GM23338 (cell line): ENCODE measurements around the gene ACVR2A. TPM values are rescaled to one million over a fixed set of nuclear protein-coding genes. Genes with fewer than 3 reads are reported as not detected.

Experiments used
- ATAC-seq: fragments of 200-7000 bp; cut with Tn5 transposase; 3 replicates; pipeline ENCODE4 v1.9.1; 2020
- DNase-seq: peaks from one replicate; pipeline ENCODE4 v3.0.0-alpha.2; 2015; ENCODE audit warnings: low spot score
- H2AFZ ChIP-seq: fragments of 200-600 bp; sonication (generic); 2 replicates; pipeline ENCODE4 v1.8.0; 2016; ENCODE audit warnings: antibody characterized with exemption, mild to moderate bottlenecking, moderate library complexity
- H3F3A ChIP-seq: fragments of 200-600 bp; sonication (generic); replicated peaks from 2 replicates; pipeline ENCODE4 v1.8.0; 2017; ENCODE audit warnings: antibody characterized with exemption, mixed run types, low read depth
- H3K27ac ChIP-seq: fragments of 200-600 bp; sonication (generic); 2 replicates; pipeline ENCODE4 v1.6.1; 2016; ENCODE audit warnings: low read depth
- H3K27me3 ChIP-seq: fragments of 200-600 bp; sonication (generic); 2 replicates; pipeline ENCODE4 v1.8.0; 2016; ENCODE audit warnings: mild to moderate bottlenecking, mixed run types, moderate library complexity; ENCODE audit not compliant: insufficient read depth
- H3K36me3 ChIP-seq: fragments of 200-600 bp; sonication (generic); 2 replicates; pipeline ENCODE4 v1.8.0; 2016; ENCODE audit warnings: mild to moderate bottlenecking; ENCODE audit not compliant: insufficient read depth
- H3K4me1 ChIP-seq: fragments of 200-600 bp; sonication (generic); 2 replicates; pipeline ENCODE4 v1.8.0; 2016; ENCODE audit warnings: mild to moderate bottlenecking, moderate library complexity; ENCODE audit not compliant: insufficient read depth
- H3K4me2 ChIP-seq: fragments of 200-600 bp; sonication (generic); 2 replicates; pipeline ENCODE4 v1.7.1; 2017; ENCODE audit warnings: mixed run types
- H3K4me3 ChIP-seq: fragments of 200-600 bp; sonication (generic); 2 replicates; pipeline ENCODE4 v1.6.1; 2016; ENCODE audit warnings: mixed run types
- H3K79me2 ChIP-seq: fragments of 200-600 bp; sonication (generic); replicated peaks from 2 replicates; pipeline ENCODE4 v1.8.0; 2017; ENCODE audit warnings: mild to moderate bottlenecking; ENCODE audit not compliant: insufficient read depth
- H3K9me2 ChIP-seq: fragments of 200-600 bp; sonication (generic); 2 replicates; pipeline ENCODE4 v1.8.0; 2017; ENCODE audit not compliant: insufficient read depth
- H4K20me1 ChIP-seq: fragments of 200-600 bp; sonication (generic); replicated peaks from 2 replicates; pipeline ENCODE4 v1.8.0; 2017; ENCODE audit warnings: mild to moderate bottlenecking; ENCODE audit not compliant: insufficient read depth
- H3K27ac Mint-ChIP-seq: 2 replicates; pipeline ENCODE4 v1.8.0; 2020; ENCODE audit warnings: inconsistent platforms, mild to moderate bottlenecking, moderate library complexity, mixed read lengths
- H3K27me3 Mint-ChIP-seq: 3 replicates; pipeline ENCODE4 v1.8.0; 2022; ENCODE audit warnings: low read depth, mild to moderate bottlenecking, moderate library complexity, mixed read lengths, inconsistent platforms; ENCODE audit not compliant: insufficient read depth, poor library complexity
- H3K36me3 Mint-ChIP-seq: 3 replicates; pipeline ENCODE4 v1.8.0; 2021; ENCODE audit warnings: low read depth, mild to moderate bottlenecking, inconsistent platforms, moderate library complexity, mixed read lengths
- H3K4me1 Mint-ChIP-seq: 3 replicates; pipeline ENCODE4 v1.8.0; 2020; ENCODE audit warnings: mild to moderate bottlenecking, inconsistent platforms, mixed read lengths
- H3K4me3 Mint-ChIP-seq: 3 replicates; pipeline ENCODE4 v1.8.0; 2021; ENCODE audit warnings: moderate library complexity, mild to moderate bottlenecking, inconsistent platforms, mixed read lengths
- H3K9me3 Mint-ChIP-seq: 3 replicates; pipeline ENCODE4 v1.8.0; 2020; ENCODE audit warnings: moderate library complexity, mild to moderate bottlenecking, inconsistent platforms, mixed read lengths
- CREB1 ChIP-seq: fragments of 250-450 bp; sonication (Bioruptor Pico); IDR thresholded peaks from 2 replicates; pipeline ENCODE4 v1.5.0; 2020; ENCODE audit warnings: low read depth, mild to moderate bottlenecking, moderate library complexity
- CTCF ChIP-seq, 2 experiments: fragments of 200-600 bp in 1 of 2; sonication (generic) in 1 of 2; conservative IDR thresholded peaks; 2 replicates each; pipeline versions ENCODE4 v1.5.1 to v1.6.1; 2016 to 2017; ENCODE audit warnings: antibody characterized with exemption in 2 of 2, low read depth in 2 of 2, mild to moderate bottlenecking in 2 of 2, moderate library complexity in 1 of 2
- ETS1 ChIP-seq: IDR thresholded peaks from 2 replicates; pipeline ENCODE4 v1.6.1; 2016; ENCODE audit warnings: antibody characterized with exemption
- EZH2 ChIP-seq: fragments of 200-600 bp; sonication (generic); IDR thresholded peaks from one replicate; pipeline ENCODE4 v1.8.0; 2017; ENCODE audit warnings: antibody characterized with exemption, mild to moderate bottlenecking, low read depth; ENCODE audit not compliant: unreplicated experiment
- EZH2phosphoT487 ChIP-seq: fragments of 200-600 bp; sonication (generic); IDR thresholded peaks from one replicate; pipeline ENCODE4 v1.8.1; 2018; ENCODE audit warnings: antibody characterized with exemption; ENCODE audit not compliant: unreplicated experiment
- JUNB ChIP-seq: IDR thresholded peaks from one replicate; pipeline ENCODE4 v1.6.1; 2016; ENCODE audit warnings: antibody characterized with exemption; ENCODE audit not compliant: unreplicated experiment
- NANOG ChIP-seq: IDR thresholded peaks from 2 replicates; pipeline ENCODE4 v1.6.1; 2016; ENCODE audit warnings: antibody characterized with exemption, borderline replicate concordance
- POLR2AphosphoS5 ChIP-seq: IDR thresholded peaks from 2 replicates; pipeline ENCODE4 v1.6.1; 2016; ENCODE audit warnings: antibody characterized with exemption, low read depth
- REST ChIP-seq: IDR thresholded peaks from one replicate; pipeline ENCODE4 v1.6.1; 2018; ENCODE audit warnings: antibody characterized with exemption; ENCODE audit not compliant: unreplicated experiment
- STAT1 ChIP-seq: IDR thresholded peaks from one replicate; pipeline ENCODE4 v1.6.1; 2016; ENCODE audit warnings: antibody characterized with exemption; ENCODE audit not compliant: unreplicated experiment
- ZNF114 ChIP-seq: fragments of 250-450 bp; sonication (Bioruptor Pico); IDR thresholded peaks from 2 replicates; pipeline ENCODE4 v1.5.0; 2020; ENCODE audit warnings: mild to moderate bottlenecking, moderate library complexity
- ZNF331 ChIP-seq: fragments of 250-450 bp; sonication (Bioruptor Pico); IDR thresholded peaks from 2 replicates; pipeline ENCODE4 v1.5.0; 2020; ENCODE audit warnings: low read depth, mild to moderate bottlenecking, moderate library complexity
- ZNF462 ChIP-seq: fragments of 250-450 bp; sonication (Bioruptor Pico); IDR thresholded peaks from 2 replicates; pipeline ENCODE4 v1.5.0; 2020; ENCODE audit warnings: mild to moderate bottlenecking, moderate library complexity
- polyA plus RNA-seq: library from polyadenylated mRNA; unstranded; fragments of >200 nt; fragmentation: Nextera tagmentation; extraction: Ambion mirVana; gene quantifications from 2 replicates; pipeline ENCODE4 v1.2.1, GENCODE V29; 2016
- total RNA-seq: library from RNA; depleted of rRNA; stranded (reverse); fragments of >200 nt; shearing (Covaris generic); gene quantifications from 2 replicates; pipeline ENCODE4 v1.2.3, GENCODE V29; 2014

The ACVR2A gene
- total and polyA plus RNA-seq, 2 experiments from 2014 or later, result 11.8 to 15.6 TPM

- no peaks in the 10 kb centered on the region for H3K9me2 ChIP-seq
- DNase-seq (no peak), ATAC-seq (no peak)
- no peaks in the 10 kb centered on the region for H4K20me1 ChIP-seq
- H3K4me3 ChIP-seq, result no peak overlapping the region
- no peaks in the 10 kb centered on the region for H3K27me3 ChIP-seq
- no peaks in the 10 kb centered on the region for H3K9me3 Mint-ChIP-seq
- H3K36me3 ChIP-seq, result no peaks in the 10 kb centered on the region
- no peaks in the 10 kb centered on the region for H3K27me3 Mint-ChIP-seq
- H3K36me3 Mint-ChIP-seq, result no peaks in the 10 kb centered on the region
- no peak overlapping the region for H3K27ac Mint-ChIP-seq
- H3K4me1 Mint-ChIP-seq, result no peaks in the 10 kb centered on the region
- no peak overlapping the region for H3K27ac ChIP-seq
- TF ChIP-seq STAT1 (no peak), NANOG (no peak), CREB1 (CRISPR knock-in tag) (no peak), ZNF331 (CRISPR knock-in tag) (no peak), ZNF462 (CRISPR knock-in tag) (no peak), JUNB (no peak), CTCF (conservative IDR thresholded peaks at IDR 0.05; ENCODE audit: low read depth in 2 of 2) (no peak), REST (no peak), ZNF114 (CRISPR knock-in tag) (no peak), EZH2 (no peak), EZH2phosphoT487 (no peak), POLR2AphosphoS5 (no peak), ETS1 (no peak)
- H3K4me1 ChIP-seq, result no peaks in the 10 kb centered on the region
- no peaks in the 10 kb centered on the region for H3K79me2 ChIP-seq
- peak overlapping the region; percentile 59; the same call in 1 of the 2 replicates for H2AFZ ChIP-seq
- no peak overlapping the region for H3K4me3 Mint-ChIP-seq
- H3F3A ChIP-seq, result no peaks in the 10 kb centered on the region
- H3K4me2 ChIP-seq, result no peak overlapping the region
Measured at GRCh38 chr2:147810883-147811765, 33.7 kb upstream of the ACVR2A start.
